Peyer's patch (tissue), 4 donors: ENCODE results near the gene STOX1. TPM values are rescaled to one million over a fixed set of nuclear protein-coding genes. Genes with fewer than 3 reads are reported as not detected.

Source experiments
- DNase-seq, 3 donors: peaks; one replicate each; pipeline ENCODE4 v3.0.0-alpha.2; 2017 to 2019
- H3K27ac ChIP-seq, 4 donors: fragments of 200-600 bp; sonication (generic); one replicate each; pipeline ENCODE4 v1.5.1; 2016 to 2019
- H3K27me3 ChIP-seq, 2 donors: fragments of 200-600 bp; sonication (generic); one replicate each; pipeline ENCODE4 v1.5.1; 2019
- H3K36me3 ChIP-seq, 3 donors: fragments of 200-600 bp; sonication (generic); one replicate each; pipeline ENCODE4 v1.5.1; 2016 to 2019
- H3K4me1 ChIP-seq, 4 donors: fragments of 200-600 bp; sonication (generic); one replicate each; pipeline ENCODE4 v1.5.1; 2016 to 2019
- H3K4me3 ChIP-seq, 4 donors: fragments of 200-600 bp; sonication (generic); 1 replicate in 3 of 4; 2 replicates in 1 of 4; pipeline ENCODE4 v1.5.1; 2016 to 2019; ENCODE audit warnings: mild to moderate bottlenecking in 1 of 4
- H3K9me3 ChIP-seq, 4 donors: fragments of 200-600 bp; sonication (generic); one replicate each; pipeline ENCODE4 v1.5.1; 2016 to 2019; ENCODE audit warnings: mild to moderate bottlenecking in 1 of 4
- CTCF ChIP-seq, 6 experiments: fragments of 450-650 bp in 4 of 6; fragments of 200-600 bp in 2 of 6; sonication (generic) in 1 of 6; IDR thresholded peaks; one replicate each; pipeline ENCODE4 v1.5.1; 2017 to 2019; ENCODE audit warnings: antibody characterized with exemption in 6 of 6, mild to moderate bottlenecking in 3 of 6, moderate library complexity in 1 of 6
- POLR2A ChIP-seq, 2 donors: fragments of 450-650 bp; IDR thresholded peaks; one replicate each; pipeline ENCODE4 v1.5.1; 2017; ENCODE audit warnings: antibody characterized with exemption in 2 of 2, mild to moderate bottlenecking in 2 of 2, moderate library complexity in 2 of 2
- total RNA-seq, 4 donors: library from RNA; depleted of rRNA; stranded (reverse); fragments of >200 nt; gene quantifications; one replicate each; pipeline ENCODE4 v1.1.0, GENCODE V29; 2016

STOX1 gene
- total RNA-seq, 4 donors from 2014 or later: 2.5 to 19.8 (median 3.9) TPM

GRCh38 chr10:68790476-68790875 is 36.9 kb upstream of the STOX1 start:
- TF ChIP-seq CTCF (IDR thresholded peaks at IDR 0.05): no peak
- TF ChIP-seq POLR2A (IDR thresholded peaks at IDR 0.05): no peak
- H3K27ac ChIP-seq: no peak overlapping the region
- H3K4me3 ChIP-seq: no peak overlapping the region
- no peaks in the 10 kb centered on the region for H3K9me3 ChIP-seq
- no peaks in the 10 kb centered on the region for H3K27me3 ChIP-seq
- no peak for DNase-seq
- H3K36me3 ChIP-seq: peaks cover 0 to 92% (median 0%) of the 10 kb centered on the region in 3 donors
- H3K4me1 ChIP-seq: no peaks in the 10 kb centered on the region

DNA sequence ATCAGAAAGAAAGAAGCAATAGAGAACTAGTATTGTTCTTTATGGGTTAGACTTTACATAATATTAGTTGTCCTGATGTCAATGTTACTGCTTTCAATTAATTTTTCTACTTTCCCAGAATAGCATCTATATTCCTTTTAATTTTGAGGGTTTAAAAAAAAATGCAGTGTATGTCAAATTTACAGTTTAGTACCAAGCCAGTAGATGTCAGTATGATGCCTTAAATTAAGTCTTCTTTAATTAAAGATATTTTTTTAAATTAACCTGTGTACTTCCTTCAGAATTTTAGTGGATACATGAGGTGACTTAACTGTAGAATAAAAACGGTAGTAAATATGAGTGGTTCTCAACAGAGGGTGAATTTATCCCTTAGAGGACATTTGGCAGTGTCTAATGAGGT is 35.2 kb upstream of the STOX1 start:
- DNase-seq: no peak
- no peak for TF ChIP-seq POLR2A (IDR thresholded peaks at IDR 0.05)
- TF ChIP-seq CTCF (IDR thresholded peaks at IDR 0.05): peak in 3 of 6 experiments; percentile 30 to 36 (median 30)
- Histone ChIP-seq H3K27ac (no peak overlapping the region), H3K27me3 (no peaks in the 10 kb centered on the region), H3K4me1 (no peaks in the 10 kb centered on the region), H3K4me3 (no peak overlapping the region), H3K36me3 (peaks cover 0 to 88% (median 0%) of the 10 kb centered on the region in 3 donors), H3K9me3 (no peaks in the 10 kb centered on the region)

GRCh38 chr10:68795886-68796532 is 31.3 kb upstream of the STOX1 start:
- H3K36me3 ChIP-seq: peaks cover 0 to 49% (median 0%) of the 10 kb centered on the region in 3 donors
- TF ChIP-seq CTCF (IDR thresholded peaks at IDR 0.05): no peak
- TF ChIP-seq POLR2A (IDR thresholded peaks at IDR 0.05): no peak
- no peak overlapping the region for H3K27ac ChIP-seq
- H3K9me3 ChIP-seq: no peaks in the 10 kb centered on the region
- no peak for DNase-seq
- no peaks in the 10 kb centered on the region for H3K4me1 ChIP-seq
- H3K4me3 ChIP-seq: no peak overlapping the region
- H3K27me3 ChIP-seq: no peaks in the 10 kb centered on the region

- H3K4me1 ChIP-seq: no peaks in the 10 kb centered on the region
- DNase-seq: no peak
- no peaks in the 10 kb centered on the region for H3K9me3 ChIP-seq
- no peak overlapping the region for H3K27ac ChIP-seq
- TF ChIP-seq CTCF (IDR thresholded peaks at IDR 0.05): no peak
- TF ChIP-seq POLR2A (IDR thresholded peaks at IDR 0.05): no peak
- H3K36me3 ChIP-seq: peaks cover 0 to 43% (median 0%) of the 10 kb centered on the region in 3 donors
- H3K4me3 ChIP-seq: no peak overlapping the region
- no peaks in the 10 kb centered on the region for H3K27me3 ChIP-seq
Measured at GRCh38 chr10:68796605-68797004, 30.7 kb upstream of the STOX1 start.

DNA sequence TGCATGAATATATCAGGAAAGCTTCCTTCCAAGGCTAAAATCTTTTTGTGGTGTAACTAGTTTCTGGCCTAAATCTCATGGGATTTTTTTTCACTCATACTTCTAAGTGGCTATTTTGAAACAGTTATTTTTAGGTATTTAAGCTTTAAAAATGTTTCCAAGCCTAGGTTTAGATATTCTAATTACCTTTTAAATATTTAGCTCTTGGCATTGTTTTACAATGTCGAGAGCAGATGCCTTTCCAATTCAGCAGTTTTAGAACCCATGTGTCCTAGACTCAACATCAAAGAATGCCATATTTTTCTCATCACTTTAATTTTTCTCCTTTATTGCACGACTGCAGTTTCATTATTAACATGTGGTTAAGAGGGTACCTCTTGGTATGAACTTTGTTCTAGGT is 27.1 kb upstream of the STOX1 start:
- Histone ChIP-seq H3K27me3 (no peaks in the 10 kb centered on the region), H3K4me3 (no peak overlapping the region), H3K36me3 (peaks cover 0 to 15% (median 0%) of the 10 kb centered on the region in 3 donors), H3K27ac (no peak overlapping the region), H3K4me1 (no peaks in the 10 kb centered on the region), H3K9me3 (no peaks in the 10 kb centered on the region)
- no peak for DNase-seq
- TF ChIP-seq CTCF (IDR thresholded peaks at IDR 0.05) (no peak), POLR2A (IDR thresholded peaks at IDR 0.05) (no peak)
